ENCODE results near the gene AAR2.

Gene AAR2, protein sequence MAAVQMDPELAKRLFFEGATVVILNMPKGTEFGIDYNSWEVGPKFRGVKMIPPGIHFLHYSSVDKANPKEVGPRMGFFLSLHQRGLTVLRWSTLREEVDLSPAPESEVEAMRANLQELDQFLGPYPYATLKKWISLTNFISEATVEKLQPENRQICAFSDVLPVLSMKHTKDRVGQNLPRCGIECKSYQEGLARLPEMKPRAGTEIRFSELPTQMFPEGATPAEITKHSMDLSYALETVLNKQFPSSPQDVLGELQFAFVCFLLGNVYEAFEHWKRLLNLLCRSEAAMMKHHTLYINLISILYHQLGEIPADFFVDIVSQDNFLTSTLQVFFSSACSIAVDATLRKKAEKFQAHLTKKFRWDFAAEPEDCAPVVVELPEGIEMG

GRCh38 chr20:36235892-36236785 lies at the start of gene AAR2:
Gene AAR2 (plus strand): TSS chr20:36236478. CDS start chr20:36239869, 3,391 bp downstream.
- H3K36me3 Mint-ChIP-seq (ENCODE audit: insufficient read depth), result peaks cover 8% of the 10 kb centered on the region
- H3K9me3 Mint-ChIP-seq, result no peaks in the 10 kb centered on the region
- peak within 1 kb of the TSS; percentile 97 for H3K4me3 Mint-ChIP-seq
- peak within 1 kb of the TSS; percentile 99 for H3K27ac Mint-ChIP-seq (ENCODE audit: low read depth)
- H3K27me3 Mint-ChIP-seq, result peaks cover 13% of the 10 kb centered on the region
- H3K4me1 Mint-ChIP-seq, result peaks cover 30% of the 10 kb centered on the region
- ATAC-seq (replicated peaks; ENCODE audit: extremely low read depth, poor library complexity, severe bottlenecking) (peak; percentile 84), DNase-seq (ENCODE audit: low spot score in 2 of 2) (peak; percentile 59 to 67)

- H3K36me3 Mint-ChIP-seq (ENCODE audit: insufficient read depth), result no peaks in the 10 kb centered on the region
- no peaks in the 10 kb centered on the region for H3K9me3 Mint-ChIP-seq
- no peak overlapping the region for H3K4me3 Mint-ChIP-seq
- peaks cover 35% of the 10 kb centered on the region for H3K27me3 Mint-ChIP-seq
- DNase-seq (ENCODE audit: low spot score in 2 of 2) (no peak), ATAC-seq (replicated peaks; ENCODE audit: extremely low read depth, poor library complexity, severe bottlenecking) (no peak)
- no peaks in the 10 kb centered on the region for H3K4me1 Mint-ChIP-seq
- no peak overlapping the region for H3K27ac Mint-ChIP-seq (ENCODE audit: low read depth)
Observed at GRCh38 chr20:36193977-36194712, 42.1 kb upstream of the AAR2 start.

DNA sequence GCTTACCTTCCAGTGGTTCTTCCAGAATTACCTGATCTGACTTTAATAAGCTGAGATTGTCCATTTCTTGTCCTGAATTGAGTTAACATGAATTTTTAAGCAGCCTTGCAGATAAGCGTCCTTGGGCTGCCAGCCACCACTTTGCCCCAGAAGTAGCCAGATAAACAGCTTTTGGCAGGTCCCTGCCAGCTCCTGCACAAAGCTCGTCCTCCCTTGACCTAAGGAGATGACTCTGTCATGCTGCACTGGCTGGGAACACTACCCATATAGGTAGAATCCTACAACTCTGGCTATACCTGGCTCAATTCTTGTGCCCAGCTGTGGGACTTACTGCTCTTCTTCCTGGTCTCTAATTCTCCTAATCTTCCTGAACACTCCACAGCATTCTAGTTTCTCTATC lies 39.6 kb upstream of the AAR2 start:
- ATAC-seq (replicated peaks; ENCODE audit: extremely low read depth, poor library complexity, severe bottlenecking), result no peak
- Mint-ChIP-seq H3K27ac (ENCODE audit: low read depth) (no peak overlapping the region), H3K27me3 (peaks cover 44% of the 10 kb centered on the region), H3K4me3 (no peak overlapping the region), H3K9me3 (no peaks in the 10 kb centered on the region), H3K4me1 (peaks cover 5% of the 10 kb centered on the region), H3K36me3 (ENCODE audit: insufficient read depth) (no peaks in the 10 kb centered on the region)
- no peak for DNase-seq (ENCODE audit: low spot score in 2 of 2)

- no peak overlapping the region for H3K27ac Mint-ChIP-seq (ENCODE audit: low read depth)
- H3K4me3 Mint-ChIP-seq, result no peak overlapping the region
- DNase-seq (ENCODE audit: low spot score in 2 of 2), result no peak
- H3K27me3 Mint-ChIP-seq, result peaks cover 44% of the 10 kb centered on the region
- H3K4me1 Mint-ChIP-seq, result peaks cover 5% of the 10 kb centered on the region
- no peaks in the 10 kb centered on the region for H3K36me3 Mint-ChIP-seq (ENCODE audit: insufficient read depth)
- no peaks in the 10 kb centered on the region for H3K9me3 Mint-ChIP-seq
- ATAC-seq (replicated peaks; ENCODE audit: extremely low read depth, poor library complexity, severe bottlenecking), result no peak
Observed at GRCh38 chr20:36197271-36197670, 39.0 kb upstream of the AAR2 start.

DNA sequence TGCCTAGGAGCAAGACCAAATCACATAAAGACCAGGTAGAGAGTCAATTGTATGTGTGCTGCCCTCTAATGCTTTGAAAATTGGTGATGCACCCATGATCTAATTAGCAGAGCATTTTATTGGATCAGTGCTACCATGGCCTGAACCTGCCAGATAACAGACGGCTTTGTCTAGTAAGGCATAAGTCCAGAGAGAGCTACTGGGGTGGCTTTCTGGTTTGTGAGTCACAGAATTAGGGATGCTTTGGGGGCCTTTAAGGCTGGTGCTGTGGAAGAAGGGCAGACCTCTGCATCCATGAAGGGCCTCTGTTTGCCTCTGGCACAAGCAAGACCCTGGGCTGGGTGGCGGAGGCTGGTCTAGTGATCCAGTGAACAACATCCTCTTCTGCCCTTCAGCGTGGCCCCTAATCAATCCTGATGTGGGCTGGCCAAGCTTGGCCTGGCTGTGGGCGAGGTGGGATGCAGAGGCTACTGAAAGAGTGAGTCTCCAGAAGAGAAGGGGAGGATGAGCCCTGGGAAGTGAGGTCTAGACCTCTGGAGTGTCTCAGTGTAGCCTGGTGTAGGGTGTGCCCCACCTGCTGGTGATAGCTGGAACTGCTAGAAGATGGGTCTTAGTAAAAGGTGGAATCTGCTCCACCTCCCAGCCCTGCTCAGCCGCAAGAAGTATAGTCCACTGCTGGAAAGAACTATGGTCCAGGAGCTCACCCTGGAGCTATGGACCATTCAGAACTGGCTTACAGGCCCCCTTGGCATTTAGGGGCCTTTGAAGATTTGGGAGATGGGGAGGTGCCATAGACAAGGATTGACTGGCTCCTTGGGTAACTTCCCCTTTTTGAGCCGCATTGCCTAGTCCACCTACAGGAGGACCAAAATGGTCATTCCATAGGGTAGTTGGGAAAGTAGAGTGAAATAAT lies 36.7 kb upstream of the AAR2 start:
- peaks cover 44% of the 10 kb centered on the region for H3K27me3 Mint-ChIP-seq
- no peak overlapping the region for H3K27ac Mint-ChIP-seq (ENCODE audit: low read depth)
- no peaks in the 10 kb centered on the region for H3K9me3 Mint-ChIP-seq
- H3K4me3 Mint-ChIP-seq, result no peak overlapping the region
- H3K36me3 Mint-ChIP-seq (ENCODE audit: insufficient read depth), result no peaks in the 10 kb centered on the region
- peak; percentile 51 to 57 for DNase-seq (ENCODE audit: low spot score in 2 of 2)
- ATAC-seq (replicated peaks; ENCODE audit: extremely low read depth, poor library complexity, severe bottlenecking), result peak; percentile 65
- peaks cover 11% of the 10 kb centered on the region for H3K4me1 Mint-ChIP-seq

DNA sequence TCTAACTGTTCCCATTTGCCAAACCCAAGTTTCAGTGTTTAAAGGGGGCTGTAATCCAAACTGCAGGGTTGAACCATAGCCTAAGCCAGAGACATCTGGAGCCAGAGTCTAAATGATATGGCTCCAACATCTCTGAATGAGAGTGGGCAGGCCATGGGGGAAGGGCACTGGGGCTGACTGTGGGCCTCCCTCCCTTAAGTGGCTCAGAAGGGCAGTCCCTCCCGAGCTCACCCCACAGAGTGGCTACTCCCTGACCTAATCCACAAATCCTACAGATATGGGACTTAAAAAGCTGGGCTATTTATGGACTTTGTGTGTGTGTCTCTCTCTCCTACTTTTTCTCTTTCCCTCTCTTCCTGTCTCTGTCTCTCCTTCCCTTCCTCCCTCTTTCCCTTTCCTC lies 35.8 kb upstream of the AAR2 start:
- Mint-ChIP-seq H3K4me3 (no peak overlapping the region), H3K27ac (ENCODE audit: low read depth) (no peak overlapping the region), H3K9me3 (no peaks in the 10 kb centered on the region), H3K36me3 (ENCODE audit: insufficient read depth) (no peaks in the 10 kb centered on the region), H3K4me1 (peaks cover 11% of the 10 kb centered on the region), H3K27me3 (peaks cover 38% of the 10 kb centered on the region)
- no peak for DNase-seq (ENCODE audit: low spot score in 2 of 2)
- no peak for ATAC-seq (replicated peaks; ENCODE audit: extremely low read depth, poor library complexity, severe bottlenecking)

GRCh38 chr20:36201198-36201597 lies 35.1 kb upstream of the AAR2 start:
- Mint-ChIP-seq H3K27me3 (peaks cover 38% of the 10 kb centered on the region), H3K4me3 (no peak overlapping the region), H3K27ac (ENCODE audit: low read depth) (no peak overlapping the region), H3K4me1 (peaks cover 11% of the 10 kb centered on the region), H3K9me3 (no peaks in the 10 kb centered on the region), H3K36me3 (ENCODE audit: insufficient read depth) (no peaks in the 10 kb centered on the region)
- DNase-seq (ENCODE audit: low spot score in 2 of 2) (no peak), ATAC-seq (replicated peaks; ENCODE audit: extremely low read depth, poor library complexity, severe bottlenecking) (no peak)

GRCh38 chr20:36202891-36203338 lies 33.4 kb upstream of the AAR2 start:
- Mint-ChIP-seq H3K27me3 (peaks cover 34% of the 10 kb centered on the region), H3K4me3 (peak overlapping the region; percentile 29), H3K4me1 (peaks cover 11% of the 10 kb centered on the region), H3K36me3 (ENCODE audit: insufficient read depth) (no peaks in the 10 kb centered on the region), H3K27ac (ENCODE audit: low read depth) (peak overlapping the region; percentile 26), H3K9me3 (no peaks in the 10 kb centered on the region)
- no peak for ATAC-seq (replicated peaks; ENCODE audit: extremely low read depth, poor library complexity, severe bottlenecking)
- peak; percentile 58 to 70 for DNase-seq (ENCODE audit: low spot score in 2 of 2)

- H3K4me3 Mint-ChIP-seq, result no peak overlapping the region
- H3K4me1 Mint-ChIP-seq, result peaks cover 11% of the 10 kb centered on the region
- DNase-seq (ENCODE audit: low spot score in 2 of 2), result no peak
- H3K27ac Mint-ChIP-seq (ENCODE audit: low read depth), result no peak overlapping the region
- H3K9me3 Mint-ChIP-seq, result no peaks in the 10 kb centered on the region
- H3K27me3 Mint-ChIP-seq, result peaks cover 44% of the 10 kb centered on the region
- ATAC-seq (replicated peaks; ENCODE audit: extremely low read depth, poor library complexity, severe bottlenecking), result no peak
- H3K36me3 Mint-ChIP-seq (ENCODE audit: insufficient read depth), result no peaks in the 10 kb centered on the region
Observed at GRCh38 chr20:36203861-36204260, 32.4 kb upstream of the AAR2 start.

GRCh38 chr20:36205026-36205425 lies 31.3 kb upstream of the AAR2 start:
- H3K27me3 Mint-ChIP-seq, result peaks cover 45% of the 10 kb centered on the region
- DNase-seq (ENCODE audit: low spot score in 2 of 2) (no peak), ATAC-seq (replicated peaks; ENCODE audit: extremely low read depth, poor library complexity, severe bottlenecking) (no peak)

GRCh38 chr20:36206068-36206467 lies 30.2 kb upstream of the AAR2 start:
- H3K27ac Mint-ChIP-seq (ENCODE audit: low read depth), result no peak overlapping the region
- ATAC-seq (replicated peaks; ENCODE audit: extremely low read depth, poor library complexity, severe bottlenecking), result no peak
- H3K4me3 Mint-ChIP-seq, result no peak overlapping the region
- peaks cover 51% of the 10 kb centered on the region for H3K27me3 Mint-ChIP-seq
- no peaks in the 10 kb centered on the region for H3K9me3 Mint-ChIP-seq
- no peaks in the 10 kb centered on the region for H3K36me3 Mint-ChIP-seq (ENCODE audit: insufficient read depth)
- peaks cover 6% of the 10 kb centered on the region for H3K4me1 Mint-ChIP-seq
- DNase-seq (ENCODE audit: low spot score in 2 of 2), result no peak

More at GRCh38 chr20:36205026-36205425, 31.3 kb upstream of the AAR2 start:
- peaks cover 6% of the 10 kb centered on the region for H3K4me1 Mint-ChIP-seq
- H3K4me3 Mint-ChIP-seq, result no peak overlapping the region
- H3K36me3 Mint-ChIP-seq (ENCODE audit: insufficient read depth), result no peaks in the 10 kb centered on the region
- no peak overlapping the region for H3K27ac Mint-ChIP-seq (ENCODE audit: low read depth)
- H3K9me3 Mint-ChIP-seq, result no peaks in the 10 kb centered on the region
